ENCODE measurements around the gene A4GALT.
"Not testable (repeated sequence)": the region's sequence is repeated elsewhere in the genome, so short reads cannot be mapped to it uniquely, and the experiment has no call there.

A4GALT gene

GRCh38 chr22:42682113-42682851, 38.4 kb downstream of the A4GALT start:
- no peak for DNase-seq (ENCODE audit: low read depth in 2 of 2)

GRCh38 chr22:42680648-42681047, 40.0 kb downstream of the A4GALT start:
- DNase-seq (ENCODE audit: low read depth in 2 of 2) = no peak

- no peak for DNase-seq (ENCODE audit: low read depth in 2 of 2)
Measured at GRCh38 chr22:42679691-42680090, 41.0 kb downstream of the A4GALT start.

GRCh38 chr22:42678894-42679293, 41.8 kb downstream of the A4GALT start:
- DNase-seq (ENCODE audit: low read depth in 2 of 2) = no peak

- DNase-seq (ENCODE audit: low read depth in 2 of 2) = not testable (repeated sequence)
Measured at GRCh38 chr22:42677936-42678335, 42.7 kb downstream of the A4GALT start.

- no peak for DNase-seq (ENCODE audit: low read depth in 2 of 2)
Measured at GRCh38 chr22:42676059-42676607, 44.5 kb downstream of the A4GALT start.

- no peak for DNase-seq (ENCODE audit: low read depth in 2 of 2)
Measured at GRCh38 chr22:42673898-42674401, 46.7 kb downstream of the A4GALT start.

- not testable (repeated sequence) for DNase-seq (ENCODE audit: low read depth in 2 of 2)
Measured at GRCh38 chr22:42673071-42673470, 47.6 kb downstream of the A4GALT start.

GRCh38 chr22:42670921-42671709, 49.6 kb downstream of the A4GALT start:
- no peak for DNase-seq (ENCODE audit: low read depth in 2 of 2)

GRCh38 chr22:42670046-42670445, 50.6 kb downstream of the A4GALT start:
- DNase-seq (ENCODE audit: low read depth in 2 of 2) = no peak

GRCh38 chr22:42666393-42666792, 54.3 kb downstream of the A4GALT start:
- not testable (repeated sequence) for DNase-seq (ENCODE audit: low read depth in 2 of 2)

- no peak for DNase-seq (ENCODE audit: low read depth in 2 of 2)
Measured at GRCh38 chr22:42664976-42665831, 55.5 kb downstream of the A4GALT start.

- peak; percentile 57 to 64 for DNase-seq (ENCODE audit: low read depth in 2 of 2)
Measured at GRCh38 chr22:42661985-42662831, 58.5 kb downstream of the A4GALT start.

- DNase-seq (ENCODE audit: low read depth in 2 of 2) = no peak
Measured at GRCh38 chr22:42656578-42656977, 64.1 kb downstream of the A4GALT start.

GRCh38 chr22:42655693-42656092, 65.0 kb downstream of the A4GALT start:
- no peak for DNase-seq (ENCODE audit: low read depth in 2 of 2)

- no peak for DNase-seq (ENCODE audit: low read depth in 2 of 2)
Measured at GRCh38 chr22:42654436-42655073, 66.1 kb downstream of the A4GALT start.

- no peak for DNase-seq (ENCODE audit: low read depth in 2 of 2)
Measured at GRCh38 chr22:42653999-42654398, 66.7 kb downstream of the A4GALT start.

GRCh38 chr22:42651134-42651533, 69.5 kb downstream of the A4GALT start:
- DNase-seq (ENCODE audit: low read depth in 2 of 2) = no peak

- peak; percentile 18 to 72 for DNase-seq (ENCODE audit: low read depth in 2 of 2)
Measured at GRCh38 chr22:42649246-42650099, 71.2 kb downstream of the A4GALT start, which contains the start of gene CYB5R3. Gene CYB5R3 (minus strand): TSS chr22:42649392. CDS start chr22:42649315, 77 bp downstream.
